Stimulated activated CD4-positive, alpha-beta T cell treated with anti-CD3 and anti-CD28 coated beads, TNF-alpha, amount 100 ng/mL, for 4 hours (primary cell): ENCODE data around the gene ABCB9.
A peak's percentile ranks its signal among the peaks of the same experiment; 100 is the strongest.
"Not testable (repeated sequence)": the region's sequence is repeated elsewhere in the genome, so short reads cannot be mapped to it uniquely, and the experiment has no call there.

ENCODE experiments used
- DNase-seq, 3 experiments: peaks; one replicate each; pipeline ENCODE4 v3.0.0-alpha.2; 2020; ENCODE audit warnings: low read depth in 3 of 3

ABCB9 gene

DNA sequence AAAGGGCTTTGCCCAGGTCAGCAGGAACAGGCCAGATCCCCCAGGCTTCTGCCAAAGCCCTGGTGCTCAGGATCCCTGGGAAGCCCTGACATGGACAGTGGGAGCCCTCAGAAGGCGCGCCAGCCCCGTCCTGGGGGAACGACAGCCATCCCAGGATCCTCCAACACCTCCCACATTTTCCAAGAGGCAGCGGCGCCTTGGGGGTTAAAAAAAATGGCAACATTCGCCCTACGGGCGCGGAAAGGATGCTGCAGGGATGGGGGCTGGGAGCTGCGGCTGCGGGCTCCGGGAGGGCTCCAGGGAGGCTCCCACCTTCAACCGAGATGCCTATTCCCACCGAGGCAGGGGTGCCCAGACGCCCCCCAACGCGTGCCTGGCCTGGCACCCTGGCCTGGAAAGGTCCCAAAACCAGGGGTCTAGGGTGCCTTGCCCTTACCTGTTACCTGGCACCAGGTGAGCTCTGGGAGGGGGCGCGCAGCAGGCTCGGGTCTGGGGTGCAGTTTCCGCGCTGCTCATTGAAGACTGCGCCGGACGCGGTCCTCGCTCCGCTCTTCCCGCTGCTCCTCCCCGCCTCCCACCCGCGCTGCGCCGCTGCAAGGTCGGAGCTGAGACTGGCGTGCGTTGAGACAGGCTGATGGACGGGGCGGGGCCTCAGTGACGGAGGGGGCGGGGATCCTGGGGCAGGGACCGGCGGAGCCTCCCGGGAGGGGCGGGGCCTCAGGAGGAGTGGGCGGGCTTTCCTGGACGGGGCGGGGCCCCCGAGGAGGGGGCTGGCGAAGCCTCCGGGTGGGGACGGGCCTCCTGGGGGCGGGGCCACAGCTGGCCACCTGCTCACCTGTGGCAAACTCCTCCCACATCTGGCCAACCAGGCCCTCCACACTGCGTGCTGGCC, at the start of gene ABCB9:
TSS of gene ABCB9 (minus strand) at position 613 of the 892 bp plus-strand sequence. CDS start 6,228 bp downstream, outside the sequence.
- peak; percentile 93 to 94 (median 94) for DNase-seq

DNA sequence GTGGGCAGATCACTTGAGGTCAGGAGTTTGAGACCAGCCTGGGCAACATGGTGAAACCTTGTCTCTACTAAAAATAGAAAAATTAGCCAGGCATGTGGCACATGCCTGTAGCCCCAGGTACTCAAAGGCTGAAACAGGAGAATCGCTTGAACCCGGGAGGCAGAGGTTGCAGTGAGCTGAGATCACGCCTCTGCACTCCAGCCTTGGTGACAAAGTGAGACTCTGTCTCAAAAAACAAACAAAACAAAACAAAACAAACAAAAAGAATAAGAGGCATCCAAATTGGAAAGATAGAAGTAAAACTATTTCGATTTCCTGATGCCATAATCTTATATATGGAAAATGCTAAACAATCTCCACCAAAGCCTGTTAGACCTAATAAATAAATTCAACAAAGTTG, 48.2 kb upstream of the ABCB9 start:
- not testable (repeated sequence) for DNase-seq

DNA sequence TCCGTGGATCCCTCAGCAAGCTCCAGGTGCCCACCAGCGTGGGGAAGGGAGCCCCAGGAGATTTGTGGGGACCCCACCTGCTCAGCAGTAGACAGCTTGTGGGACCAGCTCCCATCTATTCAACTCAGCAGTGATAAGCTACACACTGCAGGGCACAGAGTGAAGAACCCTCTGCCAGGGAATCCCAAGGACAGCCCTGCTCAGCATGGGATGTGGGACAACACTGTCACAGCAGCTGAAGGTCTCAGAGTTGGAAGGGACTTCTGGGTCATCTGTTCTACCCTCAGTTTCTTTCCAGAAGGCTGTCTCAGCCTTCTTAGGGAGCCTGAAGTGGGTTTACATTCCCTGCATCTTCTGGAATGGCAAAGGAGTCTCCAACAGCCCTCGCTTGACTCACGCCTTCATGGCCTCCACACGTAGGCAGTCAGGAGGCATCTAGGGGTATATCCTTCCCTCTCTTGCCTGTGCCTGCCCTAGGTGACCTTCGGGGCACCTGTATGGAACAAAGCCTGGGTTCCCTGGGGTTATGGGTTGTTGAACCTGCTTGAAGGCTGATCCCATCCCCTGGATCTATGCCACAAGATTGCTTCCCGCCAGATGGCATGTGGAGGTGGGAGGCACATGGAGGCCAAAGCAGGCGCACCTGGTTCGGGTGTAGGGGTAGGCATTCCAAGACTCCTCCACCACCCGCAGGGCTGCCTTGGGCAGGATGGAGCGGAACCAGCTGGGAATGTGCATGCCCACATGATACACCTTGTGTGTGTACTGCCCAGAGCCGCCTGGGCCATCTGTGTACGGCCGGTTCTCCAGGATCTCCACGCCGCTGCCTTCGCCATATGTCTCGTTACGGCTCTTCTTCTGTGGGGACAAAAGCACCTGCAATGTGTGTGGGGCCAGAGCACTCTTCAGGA, 47.2 kb upstream of the ABCB9 start:
- no peak for DNase-seq

DNA sequence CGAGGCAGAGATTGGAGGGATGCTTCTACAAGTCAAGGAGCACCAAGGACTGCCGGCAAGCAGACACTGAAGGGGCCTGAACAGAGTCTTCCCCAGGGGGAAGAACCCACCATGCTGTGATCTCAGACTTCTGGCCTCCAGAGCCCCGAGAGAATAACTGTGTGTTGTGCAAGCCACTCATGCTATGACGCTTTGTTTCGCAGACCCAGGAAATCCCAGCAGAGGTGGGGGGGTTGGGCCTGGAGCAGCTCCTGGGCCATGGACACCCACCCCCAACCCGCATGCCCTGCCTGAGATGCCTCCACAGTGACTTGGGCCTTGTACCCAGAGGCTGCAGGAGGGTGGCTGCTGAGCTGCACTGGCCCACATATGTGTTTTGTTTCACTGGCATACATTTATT, 45.4 kb upstream of the ABCB9 start:
- no peak for DNase-seq

DNA sequence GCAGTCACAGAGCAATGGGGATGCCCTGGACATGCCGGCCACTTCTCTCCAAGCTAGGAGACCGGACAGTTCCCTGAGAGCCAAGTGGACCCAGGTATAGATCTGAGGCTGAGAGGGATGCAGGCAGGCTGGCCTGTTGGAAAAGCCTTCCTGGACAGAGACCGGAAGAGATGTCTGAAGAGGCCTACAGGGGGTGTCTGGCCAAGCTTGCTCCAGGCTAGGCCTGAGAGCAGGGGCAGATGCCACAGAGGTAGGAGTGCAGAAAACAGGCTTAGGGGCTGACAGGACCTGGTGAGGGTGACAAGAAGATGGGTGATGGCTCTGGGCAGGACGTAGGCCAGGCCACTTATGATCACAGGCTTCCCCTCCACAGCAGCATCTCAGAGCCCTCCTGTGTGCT, 44.4 kb upstream of the ABCB9 start:
- DNase-seq, result no peak

DNA sequence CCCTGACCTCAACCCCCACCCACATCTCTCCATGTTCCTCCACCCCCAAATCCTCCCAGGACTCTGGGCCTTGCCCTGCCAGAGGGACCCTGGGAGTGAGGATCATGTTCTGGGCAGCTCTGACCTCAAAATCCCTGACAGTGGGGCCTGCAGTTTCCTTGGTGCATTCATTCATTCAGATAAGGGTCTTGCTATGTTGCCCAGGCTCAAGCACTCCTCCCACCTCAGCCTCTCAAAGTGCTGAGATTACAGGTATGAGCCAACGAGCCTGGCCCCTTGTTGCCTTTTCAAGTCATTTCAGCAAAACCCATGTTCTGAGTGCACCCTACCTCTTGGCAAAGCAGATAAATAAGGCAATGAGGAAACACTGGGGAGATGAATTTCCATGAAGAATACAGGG, 43.8 kb upstream of the ABCB9 start:
- DNase-seq, result no peak

DNA sequence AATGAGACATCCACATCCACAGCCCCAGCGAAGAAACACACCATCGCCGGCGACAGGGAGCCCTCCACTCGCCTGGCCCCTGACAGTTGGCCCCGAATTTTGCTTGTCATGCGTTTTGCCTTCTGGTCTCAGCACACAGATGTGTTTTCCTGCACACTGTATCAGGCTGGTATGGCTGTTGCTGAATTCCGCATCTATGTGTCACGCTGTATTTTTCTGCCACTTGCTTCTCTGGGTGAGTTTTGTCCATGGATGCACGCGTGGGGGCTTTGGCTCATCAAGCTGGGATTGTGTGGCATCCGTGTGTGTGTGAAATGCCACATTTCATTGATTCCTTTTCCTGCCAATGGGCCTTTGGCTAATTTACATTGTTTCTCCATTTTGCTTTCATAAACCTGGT, 40.7 kb upstream of the ABCB9 start:
- no peak for DNase-seq

DNA sequence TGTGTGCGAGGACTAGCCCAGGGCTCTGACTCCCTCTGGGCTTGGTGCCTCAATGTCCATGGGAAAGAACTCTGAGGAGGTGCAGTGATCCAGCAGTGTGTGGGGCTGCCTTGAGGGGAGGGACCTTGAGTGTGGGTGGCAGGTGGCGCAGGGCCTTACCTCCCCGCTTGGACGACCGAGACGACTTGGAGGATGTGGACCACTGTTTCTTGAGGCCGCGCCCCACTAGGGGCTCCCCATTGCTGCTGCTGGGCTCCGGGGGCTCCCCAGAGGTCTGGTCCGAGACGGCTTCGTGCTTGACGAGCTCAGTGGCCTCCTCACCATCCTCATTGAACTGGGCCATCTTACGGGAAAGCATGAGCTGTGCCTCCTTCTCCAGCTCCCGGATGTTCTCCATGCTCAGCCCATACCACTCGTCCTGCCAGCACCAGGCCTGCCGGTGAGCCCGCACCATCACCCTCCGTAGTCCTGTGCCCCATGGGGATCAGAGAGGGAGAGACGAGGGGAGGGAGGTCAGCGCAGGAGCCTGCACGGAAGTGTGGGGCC, 38.9 kb upstream of the ABCB9 start:
- DNase-seq, result no peak

DNA sequence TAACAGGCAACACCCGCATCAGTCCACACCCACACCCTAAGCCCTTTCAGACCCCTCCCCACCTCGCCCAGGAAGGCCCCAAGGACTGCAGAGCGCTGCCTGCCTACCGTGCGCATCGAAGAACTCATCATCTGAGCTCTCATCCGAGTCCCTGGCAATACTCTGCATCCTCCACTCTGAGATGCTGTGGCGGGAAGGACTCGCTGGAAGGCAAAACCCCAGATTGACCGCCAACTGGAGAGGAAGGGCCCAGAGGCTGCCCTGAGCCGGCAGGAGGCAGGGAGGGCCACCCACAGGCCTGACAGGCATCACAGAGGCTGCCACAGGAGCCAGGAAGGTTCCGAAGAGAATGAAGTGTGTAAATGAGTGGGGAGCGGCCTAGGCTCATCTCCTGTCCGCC, 38.0 kb upstream of the ABCB9 start:
- no peak for DNase-seq

DNA sequence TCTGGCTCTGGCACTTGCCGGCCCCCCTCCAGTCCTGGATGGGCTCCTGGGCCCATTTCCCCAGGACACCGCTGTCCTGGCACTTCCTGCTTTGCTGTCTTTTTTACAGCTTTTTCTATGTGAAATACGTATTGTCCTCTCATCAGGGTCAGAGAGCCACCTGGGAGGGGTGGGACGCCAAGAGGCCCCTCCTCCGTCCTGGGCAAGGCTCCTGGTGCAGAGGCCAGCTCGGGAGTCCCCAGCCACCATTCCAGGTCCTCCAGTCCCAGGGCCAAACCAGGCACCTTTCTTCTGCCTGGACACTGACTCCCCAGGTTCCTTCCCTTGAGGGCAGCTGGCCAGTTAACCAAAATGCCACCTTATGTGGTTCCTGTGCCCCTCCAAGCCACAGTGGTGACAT, 37.0 kb upstream of the ABCB9 start:
- no peak for DNase-seq

DNA sequence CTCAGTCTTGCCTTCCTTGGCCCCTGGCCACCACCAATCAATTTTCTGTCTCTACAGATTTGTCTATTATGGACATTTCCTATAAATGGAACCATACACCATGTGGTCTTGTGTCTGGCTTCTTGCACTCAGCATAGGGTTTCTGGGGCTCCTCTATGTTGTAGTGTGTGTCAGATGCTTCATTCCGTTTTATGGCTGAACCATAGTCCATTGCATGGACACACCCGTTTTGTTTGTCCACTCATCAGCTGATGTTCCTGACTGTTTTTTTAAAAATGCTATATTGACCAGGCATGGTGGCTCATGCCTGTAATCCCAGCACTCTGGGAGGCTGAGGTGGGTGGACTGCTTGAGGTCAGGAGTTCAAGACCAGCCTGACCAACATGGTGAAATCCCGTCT, 35.2 kb upstream of the ABCB9 start:
- no peak for DNase-seq

DNA sequence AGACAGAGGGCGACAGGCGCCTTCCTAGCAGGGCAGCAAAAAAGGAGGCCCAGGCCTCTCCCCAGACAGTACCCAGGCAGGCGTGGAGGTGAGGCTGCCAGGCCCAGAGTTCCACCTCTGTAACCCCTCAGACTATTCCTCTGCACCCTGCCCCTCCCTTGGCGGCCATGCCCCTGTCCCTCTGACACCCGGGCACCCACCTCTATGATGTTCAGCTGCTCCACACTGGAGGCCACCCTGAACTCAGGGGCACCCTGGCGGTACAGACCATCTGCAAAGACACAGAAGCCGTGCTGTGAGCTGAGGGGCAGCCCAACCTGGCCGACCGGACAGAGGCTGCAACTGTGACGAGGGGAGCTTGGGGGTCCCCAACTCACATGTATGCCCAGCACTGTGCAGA, 34.3 kb upstream of the ABCB9 start:
- DNase-seq, result no peak

DNA sequence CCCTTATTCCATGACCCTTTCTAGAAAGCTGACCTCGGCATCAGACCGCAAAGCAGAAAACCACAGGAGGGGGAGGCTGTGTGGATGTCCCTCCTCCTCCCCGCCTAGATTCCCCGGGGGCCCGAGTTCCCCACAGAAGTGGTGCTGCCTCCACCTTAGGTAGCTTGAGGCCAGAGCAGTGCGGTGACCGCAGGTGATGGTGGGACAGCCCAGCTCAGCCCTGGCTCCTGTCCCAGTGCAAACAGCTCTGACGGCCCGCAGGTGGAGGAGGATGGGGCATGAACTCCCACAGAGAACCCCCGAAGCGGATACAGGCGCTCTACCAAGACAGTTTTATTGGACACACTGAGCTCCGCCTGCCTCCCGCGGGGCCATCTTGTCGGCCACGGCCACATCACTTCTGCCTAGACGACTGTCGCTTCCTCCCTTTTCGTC, 33.7 kb upstream of the ABCB9 start:
- no peak for DNase-seq

DNA sequence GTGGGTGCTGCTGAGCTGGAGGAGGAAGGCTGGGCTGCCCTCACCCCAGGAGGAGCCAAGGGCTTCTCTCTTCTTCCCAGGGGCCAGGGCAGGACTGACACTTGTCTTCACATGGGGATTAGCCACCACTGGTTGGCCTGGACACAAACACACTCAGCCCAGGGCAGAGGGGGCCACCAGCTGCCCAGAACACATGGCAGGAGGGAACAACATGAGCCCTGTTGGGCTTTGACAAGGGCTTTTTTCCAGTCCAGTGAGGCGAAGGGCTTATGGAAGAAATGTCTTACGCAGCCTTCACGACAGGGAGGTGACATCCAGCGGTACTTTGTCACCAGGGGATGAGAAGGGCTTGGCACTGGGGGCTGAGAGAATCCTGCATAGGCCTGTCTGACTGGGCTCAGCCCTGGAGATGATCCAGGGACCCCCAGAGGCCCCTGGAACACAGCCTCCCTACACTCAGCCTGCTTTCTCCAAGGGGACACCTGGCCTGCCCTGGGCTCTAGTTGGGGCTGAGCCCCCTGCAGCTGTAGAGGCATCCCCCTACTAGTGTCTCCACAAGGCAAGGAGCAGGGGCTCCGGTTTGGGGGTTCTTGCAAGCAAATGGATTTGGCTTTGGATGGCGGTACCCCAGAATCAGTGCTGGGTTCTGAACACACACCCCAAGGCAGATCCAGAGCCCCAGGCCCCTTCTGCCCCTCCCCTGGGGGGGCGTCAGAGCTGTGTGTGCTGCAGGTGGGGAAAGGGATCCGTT, 33.1 kb upstream of the ABCB9 start:
- DNase-seq, result no peak

DNA sequence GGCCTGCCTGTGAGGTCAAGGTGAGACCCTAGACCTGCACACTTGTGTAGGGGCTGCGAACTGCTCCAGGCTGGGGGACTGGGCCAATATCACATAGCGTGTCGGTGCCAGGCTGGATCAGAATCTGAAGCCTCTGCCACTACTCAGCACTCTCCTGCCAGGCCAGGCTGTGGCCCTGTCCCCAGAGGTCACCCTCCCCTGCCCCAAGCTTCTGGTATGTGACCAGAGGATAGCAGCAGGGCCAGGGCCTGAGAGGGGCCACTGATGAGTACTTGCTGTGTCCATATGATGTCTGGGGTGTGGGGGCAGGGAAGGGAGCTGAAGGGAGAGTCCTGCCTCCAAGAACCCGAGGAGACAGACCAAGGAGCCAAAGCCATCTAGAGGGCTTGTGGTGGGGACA, 32.1 kb upstream of the ABCB9 start:
- no peak for DNase-seq

DNA sequence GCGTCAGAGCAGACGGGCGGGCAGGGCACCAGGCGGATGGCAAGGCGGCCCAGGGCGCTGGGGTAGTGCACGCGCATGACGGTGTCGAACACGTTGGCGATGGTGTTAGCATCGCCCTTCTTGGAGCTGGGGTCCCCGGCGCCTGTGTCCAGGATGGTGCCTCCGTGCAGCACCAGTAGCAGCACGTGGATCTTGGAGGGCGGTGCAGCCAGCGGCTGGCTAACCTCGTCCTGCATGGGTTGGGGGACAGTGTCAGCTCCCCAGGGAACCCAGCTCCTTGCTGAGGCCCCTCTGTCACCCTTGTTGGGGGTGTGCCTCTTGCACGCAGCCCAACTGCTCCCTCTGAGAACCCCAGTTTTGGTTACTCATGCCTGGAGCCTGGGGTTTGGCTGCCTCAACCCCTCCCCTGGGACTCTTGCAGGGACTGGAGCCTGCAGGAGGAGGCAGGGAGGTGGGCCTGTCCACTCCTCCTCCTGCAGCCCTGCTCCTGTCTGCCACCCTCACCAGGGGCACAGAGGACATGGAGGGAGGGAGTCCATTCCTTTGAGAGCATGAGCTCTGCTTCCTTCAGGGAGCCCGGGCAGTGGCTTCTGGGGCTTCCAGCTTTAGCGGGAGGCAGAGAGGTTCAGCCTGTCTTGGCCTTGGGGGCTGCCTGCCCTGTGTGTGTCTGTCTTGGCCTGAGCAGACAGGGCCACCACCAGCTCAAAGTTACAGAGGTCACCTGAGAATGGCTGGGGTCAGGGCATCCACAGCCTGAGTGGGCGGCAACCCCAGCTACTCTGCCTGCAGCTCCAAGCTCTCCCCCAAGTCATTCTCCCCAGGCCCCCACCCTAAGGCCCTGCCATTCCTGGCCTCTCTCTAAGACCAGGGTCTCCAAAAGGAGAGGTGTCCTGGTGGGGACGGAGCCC, 31.3 kb upstream of the ABCB9 start:
- no peak for DNase-seq

DNA sequence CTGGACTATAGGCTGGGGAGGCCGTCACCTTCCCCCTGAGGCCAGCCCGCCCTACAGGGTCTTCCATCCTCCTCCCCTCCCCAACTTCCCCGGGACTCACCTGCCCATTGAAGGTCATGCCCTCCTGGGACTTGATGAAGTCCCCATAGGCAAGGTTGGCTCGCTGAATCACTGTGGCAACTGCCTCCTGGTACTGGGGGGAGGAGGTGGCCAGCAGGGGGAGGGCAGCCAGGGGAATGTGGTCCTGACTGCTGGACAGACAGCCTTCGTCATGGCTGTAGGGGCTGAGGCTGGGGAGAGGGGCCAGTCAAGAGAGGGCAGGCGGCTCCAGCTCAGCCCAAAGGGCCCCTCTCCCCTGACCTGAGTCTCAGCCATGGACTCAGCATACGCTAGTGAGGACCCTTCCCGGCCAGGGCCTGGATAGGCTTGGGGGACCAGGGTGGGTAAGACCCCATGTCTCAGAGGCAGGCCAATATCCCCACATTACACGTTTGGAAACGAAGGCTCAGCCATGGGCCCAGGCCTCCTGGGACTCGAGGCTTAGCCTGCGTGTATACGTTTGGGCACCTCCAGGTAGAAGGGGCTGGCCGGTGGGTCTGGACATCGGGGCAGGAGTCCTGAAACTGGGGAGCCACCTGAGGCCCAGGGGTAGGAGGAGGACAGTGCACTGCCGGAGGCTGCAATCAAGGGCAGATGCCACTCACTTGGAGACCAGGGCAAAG, 30.5 kb upstream of the ABCB9 start:
- no peak for DNase-seq

DNA sequence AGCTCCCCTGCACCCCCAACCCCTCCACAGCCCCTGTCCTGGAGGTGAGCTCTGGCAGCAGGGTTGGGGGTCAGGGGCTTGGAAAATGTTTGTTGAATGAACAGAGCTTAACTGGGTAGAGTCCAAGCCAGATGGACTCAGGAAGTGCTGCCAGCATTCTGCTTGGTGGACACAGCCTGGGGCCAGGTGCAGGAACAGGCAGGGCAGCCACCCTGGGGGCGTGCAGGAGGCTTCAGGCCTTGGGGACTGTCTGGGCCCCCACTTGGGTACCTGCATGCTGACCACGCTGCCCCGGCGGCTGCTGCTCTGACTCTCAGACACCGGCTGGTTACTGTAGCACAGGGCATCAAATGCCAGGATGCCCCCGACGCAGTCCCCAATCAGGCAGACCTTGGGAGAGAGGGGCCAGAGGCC, 29.9 kb upstream of the ABCB9 start:
- no peak for DNase-seq

DNA sequence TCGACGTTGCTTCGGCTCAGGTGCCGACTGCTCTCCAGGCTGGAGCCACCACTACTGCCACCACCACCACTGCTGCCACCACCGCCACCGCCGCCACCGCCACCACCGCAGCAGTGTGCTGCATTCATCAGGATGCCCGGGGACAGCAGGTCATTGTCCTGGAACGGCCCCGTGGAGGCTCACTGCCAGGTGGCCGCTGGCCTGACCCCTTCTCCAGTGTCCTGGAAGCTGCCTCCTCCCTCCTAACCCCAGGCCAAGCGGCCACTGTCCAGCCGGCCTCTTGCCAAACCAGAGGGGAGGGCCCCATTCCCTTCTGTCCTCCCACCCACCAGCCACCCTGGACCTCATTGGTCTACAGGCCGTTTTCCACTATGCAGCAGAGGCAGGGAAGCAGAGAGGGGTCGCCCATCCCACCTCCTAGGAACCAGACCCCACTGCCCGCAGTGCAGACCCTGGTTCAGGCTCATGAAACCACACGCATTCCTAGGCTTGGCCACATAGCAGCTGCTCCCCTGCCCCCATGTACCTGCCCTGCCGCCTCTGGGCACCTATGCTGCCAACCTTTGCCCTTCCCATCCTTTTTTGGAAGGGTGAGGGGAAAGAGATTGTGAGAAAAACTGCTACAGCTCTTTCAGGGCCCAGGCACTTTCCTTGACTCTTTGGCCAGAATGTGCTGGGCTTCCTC, 29.4 kb upstream of the ABCB9 start:
- no peak for DNase-seq
